HEK293 (cell line): ENCODE data around the gene PLCH2.

Source experiments
- CTCF ChIA-PET: fragments of 350-600 bp; formaldehyde crosslinking; extraction: SDS; loops from one replicate; lab custom pipeline; 2021; ENCODE audit warnings: antibody characterized with exemption; lab: Yijun Ruan, JAX
- POLR2A ChIA-PET: fragments of 300-600 bp; formaldehyde crosslinking; extraction: SDS; loops from one replicate; lab custom pipeline; 2020; ENCODE audit warnings: antibody characterized with exemption, inconsistent platforms; lab: Yijun Ruan, JAX
- H3K27ac ChIP-seq: fragments of 200-500 bp; sonication (Bioruptor generic); 2 replicates; pipeline ENCODE4 v1.5.1; 2014; ENCODE audit warnings: low read depth, low read length, control low read depth, inconsistent platforms; ENCODE audit errors: extremely low read depth
- H3K36me3 ChIP-seq, 2 experiments: fragments of 200-500 bp in 1 of 2; sonication (Bioruptor generic) in 1 of 2; 1 replicate in 1 of 2; 2 replicates in 1 of 2; pipeline ENCODE4 v1.5.1; 2014 to 2017; ENCODE audit warnings: inconsistent platforms in 2 of 2, low read length in 2 of 2; ENCODE audit not compliant: control insufficient read depth in 2 of 2, insufficient read depth in 1 of 2
- H3K4me1 ChIP-seq: fragments of 200-500 bp; sonication (Bioruptor generic); 2 replicates; pipeline ENCODE4 v1.5.1; 2014; ENCODE audit warnings: mild to moderate bottlenecking, low read length, inconsistent platforms; ENCODE audit not compliant: control insufficient read depth, insufficient read depth
- H3K4me3 ChIP-seq: 2 replicates; pipeline ENCODE4 v1.5.1; 2011; ENCODE audit warnings: low read depth, mild to moderate bottlenecking, control low read depth, low read length, moderate library complexity
- H3K9me3 ChIP-seq: fragments of 200-500 bp; sonication (Bioruptor generic); 2 replicates; pipeline ENCODE4 v1.5.1; 2014; ENCODE audit warnings: low read depth, low read length, inconsistent platforms; ENCODE audit not compliant: control insufficient read depth, insufficient read depth
- EGR2 ChIP-seq: fragments of 450-650 bp; formaldehyde crosslinking; IDR thresholded peaks from 2 replicates; pipeline ENCODE4 v1.5.1; 2016; ENCODE audit warnings: low read depth, missing biosample characterization, missing genetic modification characterization
- KLF1 ChIP-seq: fragments of 450-650 bp; formaldehyde crosslinking; IDR thresholded peaks from 2 replicates; pipeline ENCODE4 v1.5.1; 2016; ENCODE audit warnings: missing biosample characterization, missing genetic modification characterization
- MYNN ChIP-seq: fragments of 450-650 bp; formaldehyde crosslinking; IDR thresholded peaks from 2 replicates; pipeline ENCODE4 v1.5.1; 2016; ENCODE audit warnings: missing biosample characterization, missing genetic modification characterization, borderline replicate concordance
- PRDM1 ChIP-seq: fragments of 450-650 bp; formaldehyde crosslinking; IDR thresholded peaks from 2 replicates; pipeline ENCODE4; 2016; ENCODE audit warnings: missing biosample characterization, missing genetic modification characterization
- SCRT1 ChIP-seq: fragments of 450-650 bp; formaldehyde crosslinking; IDR thresholded peaks from 2 replicates; pipeline ENCODE4 v1.5.1; 2016; ENCODE audit warnings: missing biosample characterization, missing genetic modification characterization, borderline replicate concordance
- SCRT2 ChIP-seq: fragments of 450-650 bp; formaldehyde crosslinking; IDR thresholded peaks from 2 replicates; pipeline ENCODE4 v1.5.1; 2016; ENCODE audit warnings: missing biosample characterization, missing genetic modification characterization
- YY1 ChIP-seq: fragments of 450-650 bp; formaldehyde crosslinking; IDR thresholded peaks from 2 replicates; pipeline ENCODE4 v1.5.1; 2018; ENCODE audit warnings: missing biosample characterization, missing genetic modification characterization
- ZFHX2 ChIP-seq: fragments of 450-650 bp; formaldehyde crosslinking; conservative IDR thresholded peaks from 2 replicates; pipeline ENCODE4 v1.5.1; 2016; ENCODE audit warnings: missing biosample characterization, missing genetic modification characterization
- ZFP37 ChIP-seq: fragments of 450-650 bp; formaldehyde crosslinking; IDR thresholded peaks from 2 replicates; pipeline ENCODE4 v1.5.1; 2016; ENCODE audit warnings: missing biosample characterization, missing genetic modification characterization
- ZFP41 ChIP-seq: fragments of 450-650 bp; formaldehyde crosslinking; IDR thresholded peaks from 2 replicates; pipeline ENCODE4 v1.5.1; 2016; ENCODE audit warnings: missing biosample characterization, missing genetic modification characterization, borderline replicate concordance
- ZNF114 ChIP-seq: fragments of 450-650 bp; formaldehyde crosslinking; IDR thresholded peaks from 2 replicates; pipeline ENCODE4 v1.5.0; 2017; ENCODE audit warnings: missing biosample characterization, missing genetic modification characterization
- ZNF133 ChIP-seq: fragments of 450-650 bp; formaldehyde crosslinking; IDR thresholded peaks from 2 replicates; pipeline ENCODE4 v1.5.1; 2016; ENCODE audit warnings: missing biosample characterization, missing genetic modification characterization
- ZNF169 ChIP-seq: fragments of 450-650 bp; formaldehyde crosslinking; IDR thresholded peaks from 2 replicates; pipeline ENCODE4 v1.5.1; 2016; ENCODE audit warnings: missing biosample characterization, missing genetic modification characterization
- ZNF266 ChIP-seq: fragments of 450-650 bp; formaldehyde crosslinking; IDR thresholded peaks from 2 replicates; pipeline ENCODE4 v1.5.1; 2016; ENCODE audit warnings: missing biosample characterization, missing genetic modification characterization, low read depth
- ZNF354C ChIP-seq: fragments of 450-650 bp; formaldehyde crosslinking; IDR thresholded peaks from 2 replicates; pipeline ENCODE4 v1.5.1; 2016; ENCODE audit warnings: missing biosample characterization, missing genetic modification characterization, low read depth, borderline replicate concordance
- ZNF529 ChIP-seq: fragments of 450-650 bp; formaldehyde crosslinking; IDR thresholded peaks from 2 replicates; pipeline ENCODE4 v1.5.1; 2017; ENCODE audit warnings: missing genetic modification characterization, missing biosample characterization; ENCODE audit not compliant: insufficient replicate concordance
- ZNF596 ChIP-seq: fragments of 450-650 bp; IDR thresholded peaks from 2 replicates; pipeline ENCODE4 v1.5.0; 2018; ENCODE audit warnings: missing biosample characterization, mild to moderate bottlenecking, missing genetic modification characterization, moderate library complexity
- ZNF654 ChIP-seq: fragments of 450-650 bp; formaldehyde crosslinking; IDR thresholded peaks from 2 replicates; pipeline ENCODE4 v1.5.1; 2016; ENCODE audit warnings: low read depth, missing biosample characterization, missing genetic modification characterization
- ZNF658 ChIP-seq: fragments of 450-650 bp; formaldehyde crosslinking; IDR thresholded peaks from 2 replicates; pipeline ENCODE4; 2016; ENCODE audit warnings: missing biosample characterization, missing genetic modification characterization
- ZNF791 ChIP-seq: fragments of 450-650 bp; formaldehyde crosslinking; IDR thresholded peaks from 2 replicates; pipeline ENCODE4 v1.5.1; 2016; ENCODE audit warnings: missing biosample characterization, missing genetic modification characterization
- ZNF830 ChIP-seq: fragments of 450-650 bp; IDR thresholded peaks from 2 replicates; pipeline ENCODE4 v1.5.0; 2018; ENCODE audit warnings: missing biosample characterization, missing genetic modification characterization, low read depth, mild to moderate bottlenecking, moderate library complexity
- TF ChIP-seq, protein P1 (sequence below): fragments of 450-650 bp; formaldehyde crosslinking; IDR thresholded peaks from 2 replicates; pipeline ENCODE4 v1.5.1; 2017; ENCODE audit warnings: missing biosample characterization, missing genetic modification characterization
- TF ChIP-seq, protein P2 (sequence below): fragments of 450-650 bp; formaldehyde crosslinking; IDR thresholded peaks from 2 replicates; pipeline ENCODE4 v1.5.0; 2017; ENCODE audit warnings: missing biosample characterization, missing genetic modification characterization, borderline replicate concordance
- TF ChIP-seq, protein P3 (sequence below): fragments of 450-650 bp; formaldehyde crosslinking; IDR thresholded peaks from 2 replicates; pipeline ENCODE4 v1.5.1; 2016; ENCODE audit warnings: missing biosample characterization, missing genetic modification characterization
- TF ChIP-seq, protein P4 (sequence below): fragments of 450-650 bp; IDR thresholded peaks from 2 replicates; pipeline ENCODE4 v1.5.1; 2018; ENCODE audit warnings: missing biosample characterization, missing genetic modification characterization
- TF ChIP-seq, protein P5 (sequence below): fragments of 450-650 bp; formaldehyde crosslinking; IDR thresholded peaks from 2 replicates; pipeline ENCODE4 v1.5.1; 2016; ENCODE audit warnings: missing biosample characterization, missing genetic modification characterization
- TF ChIP-seq, protein P6 (sequence below): fragments of 450-650 bp; formaldehyde crosslinking; IDR thresholded peaks from 2 replicates; pipeline ENCODE4; 2016; ENCODE audit warnings: missing biosample characterization, missing genetic modification characterization

The PLCH2 gene

DNA sequence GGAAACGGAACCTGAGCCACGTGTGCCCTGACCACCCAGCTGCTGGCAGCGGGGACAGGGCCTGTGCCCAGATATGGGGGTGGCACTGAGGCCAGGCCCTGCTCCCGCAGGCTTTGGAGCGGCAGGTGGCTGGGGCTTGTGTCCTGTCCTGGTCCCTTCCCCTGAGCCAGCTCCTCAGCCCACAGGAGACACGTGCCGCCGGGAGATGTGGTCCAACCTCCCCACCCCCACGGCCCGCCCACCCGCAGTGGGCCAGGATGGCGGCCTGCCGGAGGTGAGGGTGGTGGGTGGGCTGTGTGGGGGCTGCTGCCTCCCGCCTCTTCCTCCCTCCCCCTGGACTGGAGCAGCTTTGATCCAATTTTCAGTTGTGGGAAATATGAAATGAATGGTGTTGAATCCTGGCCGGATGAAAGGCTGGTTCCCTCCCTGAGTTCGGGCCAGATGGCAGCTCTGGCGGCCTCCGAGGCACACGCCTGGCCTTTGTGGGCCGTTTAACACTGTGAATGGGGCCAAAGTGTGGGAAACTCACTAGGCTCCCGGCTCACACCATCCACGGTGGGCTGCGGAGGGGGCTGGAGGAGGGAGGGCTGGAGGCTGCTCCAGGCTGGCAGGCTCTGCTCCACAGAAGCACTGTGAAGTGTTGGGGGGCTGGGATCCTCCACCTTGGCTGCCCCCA is 56.5 kb downstream of the PLCH2 start:
- ChIA-PET POLR2A (interaction anchor here (1.0 to 1.1 kb wide), 2 partner anchors 13 to 1157 kb away, joined by 3 to 4 read pairs; partner anchors contain the start of gene AURKAIP1), CTCF (interaction anchor here (0.6 kb wide), 1 partner anchor 149 kb away, joined by 5 read pairs; no protein-coding TSS in a partner anchor)
- Histone ChIP-seq H3K9me3 (no peaks in the 10 kb centered on the region), H3K4me3 (no peak overlapping the region), H3K36me3 (peaks cover 0 to 6% of the 10 kb centered on the region in 2 experiments; a peak in 1 of 3 replicates), H3K4me1 (no peaks in the 10 kb centered on the region), H3K27ac (no peak overlapping the region)
- TF ChIP-seq EGR2 (tag by site-specific recombination) (peak; percentile 82), ZFP41 (tag by site-specific recombination) (no peak), ZNF266 (tag by site-specific recombination) (no peak), ZNF354C (tag by site-specific recombination) (no peak), ZNF133 (tag by site-specific recombination) (no peak), ZNF169 (tag by site-specific recombination) (no peak), ZFHX2 (peak; percentile 78), ZNF658 (tag by site-specific recombination) (no peak), MYNN (tag by site-specific recombination) (no peak), ZNF114 (no peak), ZNF830 (tag by site-specific recombination) (no peak), PRDM1 (tag by site-specific recombination) (no peak), ZNF791 (tag by site-specific recombination) (no peak), YY1 (no peak), ZNF654 (tag by site-specific recombination) (no peak), ZFP37 (no peak), KLF1 (tag by site-specific recombination) (no peak), SCRT2 (tag by site-specific recombination) (peak; percentile 95), ZNF529 (tag by site-specific recombination) (no peak), ZNF596 (no peak), SCRT1 (peak; percentile 75; the same call in 1 of the 2 replicates)
- TF ChIP-seq, protein P1, sequence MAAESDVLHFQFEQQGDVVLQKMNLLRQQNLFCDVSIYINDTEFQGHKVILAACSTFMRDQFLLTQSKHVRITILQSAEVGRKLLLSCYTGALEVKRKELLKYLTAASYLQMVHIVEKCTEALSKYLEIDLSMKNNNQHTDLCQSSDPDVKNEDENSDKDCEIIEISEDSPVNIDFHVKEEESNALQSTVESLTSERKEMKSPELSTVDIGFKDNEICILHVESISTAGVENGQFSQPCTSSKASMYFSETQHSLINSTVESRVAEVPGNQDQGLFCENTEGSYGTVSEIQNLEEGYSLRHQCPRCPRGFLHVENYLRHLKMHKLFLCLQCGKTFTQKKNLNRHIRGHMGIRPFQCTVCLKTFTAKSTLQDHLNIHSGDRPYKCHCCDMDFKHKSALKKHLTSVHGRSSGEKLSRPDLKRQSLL (tag by site-specific recombination) = no peak
- TF ChIP-seq, protein P2, sequence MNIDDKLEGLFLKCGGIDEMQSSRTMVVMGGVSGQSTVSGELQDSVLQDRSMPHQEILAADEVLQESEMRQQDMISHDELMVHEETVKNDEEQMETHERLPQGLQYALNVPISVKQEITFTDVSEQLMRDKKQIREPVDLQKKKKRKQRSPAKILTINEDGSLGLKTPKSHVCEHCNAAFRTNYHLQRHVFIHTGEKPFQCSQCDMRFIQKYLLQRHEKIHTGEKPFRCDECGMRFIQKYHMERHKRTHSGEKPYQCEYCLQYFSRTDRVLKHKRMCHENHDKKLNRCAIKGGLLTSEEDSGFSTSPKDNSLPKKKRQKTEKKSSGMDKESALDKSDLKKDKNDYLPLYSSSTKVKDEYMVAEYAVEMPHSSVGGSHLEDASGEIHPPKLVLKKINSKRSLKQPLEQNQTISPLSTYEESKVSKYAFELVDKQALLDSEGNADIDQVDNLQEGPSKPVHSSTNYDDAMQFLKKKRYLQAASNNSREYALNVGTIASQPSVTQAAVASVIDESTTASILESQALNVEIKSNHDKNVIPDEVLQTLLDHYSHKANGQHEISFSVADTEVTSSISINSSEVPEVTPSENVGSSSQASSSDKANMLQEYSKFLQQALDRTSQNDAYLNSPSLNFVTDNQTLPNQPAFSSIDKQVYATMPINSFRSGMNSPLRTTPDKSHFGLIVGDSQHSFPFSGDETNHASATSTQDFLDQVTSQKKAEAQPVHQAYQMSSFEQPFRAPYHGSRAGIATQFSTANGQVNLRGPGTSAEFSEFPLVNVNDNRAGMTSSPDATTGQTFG (tag by site-specific recombination) = no peak
- TF ChIP-seq, protein P3, sequence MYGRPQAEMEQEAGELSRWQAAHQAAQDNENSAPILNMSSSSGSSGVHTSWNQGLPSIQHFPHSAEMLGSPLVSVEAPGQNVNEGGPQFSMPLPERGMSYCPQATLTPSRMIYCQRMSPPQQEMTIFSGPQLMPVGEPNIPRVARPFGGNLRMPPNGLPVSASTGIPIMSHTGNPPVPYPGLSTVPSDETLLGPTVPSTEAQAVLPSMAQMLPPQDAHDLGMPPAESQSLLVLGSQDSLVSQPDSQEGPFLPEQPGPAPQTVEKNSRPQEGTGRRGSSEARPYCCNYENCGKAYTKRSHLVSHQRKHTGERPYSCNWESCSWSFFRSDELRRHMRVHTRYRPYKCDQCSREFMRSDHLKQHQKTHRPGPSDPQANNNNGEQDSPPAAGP (tag by site-specific recombination) = no peak
- TF ChIP-seq, protein P4, sequence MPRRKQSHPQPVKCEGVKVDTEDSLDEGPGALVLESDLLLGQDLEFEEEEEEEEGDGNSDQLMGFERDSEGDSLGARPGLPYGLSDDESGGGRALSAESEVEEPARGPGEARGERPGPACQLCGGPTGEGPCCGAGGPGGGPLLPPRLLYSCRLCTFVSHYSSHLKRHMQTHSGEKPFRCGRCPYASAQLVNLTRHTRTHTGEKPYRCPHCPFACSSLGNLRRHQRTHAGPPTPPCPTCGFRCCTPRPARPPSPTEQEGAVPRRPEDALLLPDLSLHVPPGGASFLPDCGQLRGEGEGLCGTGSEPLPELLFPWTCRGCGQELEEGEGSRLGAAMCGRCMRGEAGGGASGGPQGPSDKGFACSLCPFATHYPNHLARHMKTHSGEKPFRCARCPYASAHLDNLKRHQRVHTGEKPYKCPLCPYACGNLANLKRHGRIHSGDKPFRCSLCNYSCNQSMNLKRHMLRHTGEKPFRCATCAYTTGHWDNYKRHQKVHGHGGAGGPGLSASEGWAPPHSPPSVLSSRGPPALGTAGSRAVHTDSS = no peak
- TF ChIP-seq, protein P5, sequence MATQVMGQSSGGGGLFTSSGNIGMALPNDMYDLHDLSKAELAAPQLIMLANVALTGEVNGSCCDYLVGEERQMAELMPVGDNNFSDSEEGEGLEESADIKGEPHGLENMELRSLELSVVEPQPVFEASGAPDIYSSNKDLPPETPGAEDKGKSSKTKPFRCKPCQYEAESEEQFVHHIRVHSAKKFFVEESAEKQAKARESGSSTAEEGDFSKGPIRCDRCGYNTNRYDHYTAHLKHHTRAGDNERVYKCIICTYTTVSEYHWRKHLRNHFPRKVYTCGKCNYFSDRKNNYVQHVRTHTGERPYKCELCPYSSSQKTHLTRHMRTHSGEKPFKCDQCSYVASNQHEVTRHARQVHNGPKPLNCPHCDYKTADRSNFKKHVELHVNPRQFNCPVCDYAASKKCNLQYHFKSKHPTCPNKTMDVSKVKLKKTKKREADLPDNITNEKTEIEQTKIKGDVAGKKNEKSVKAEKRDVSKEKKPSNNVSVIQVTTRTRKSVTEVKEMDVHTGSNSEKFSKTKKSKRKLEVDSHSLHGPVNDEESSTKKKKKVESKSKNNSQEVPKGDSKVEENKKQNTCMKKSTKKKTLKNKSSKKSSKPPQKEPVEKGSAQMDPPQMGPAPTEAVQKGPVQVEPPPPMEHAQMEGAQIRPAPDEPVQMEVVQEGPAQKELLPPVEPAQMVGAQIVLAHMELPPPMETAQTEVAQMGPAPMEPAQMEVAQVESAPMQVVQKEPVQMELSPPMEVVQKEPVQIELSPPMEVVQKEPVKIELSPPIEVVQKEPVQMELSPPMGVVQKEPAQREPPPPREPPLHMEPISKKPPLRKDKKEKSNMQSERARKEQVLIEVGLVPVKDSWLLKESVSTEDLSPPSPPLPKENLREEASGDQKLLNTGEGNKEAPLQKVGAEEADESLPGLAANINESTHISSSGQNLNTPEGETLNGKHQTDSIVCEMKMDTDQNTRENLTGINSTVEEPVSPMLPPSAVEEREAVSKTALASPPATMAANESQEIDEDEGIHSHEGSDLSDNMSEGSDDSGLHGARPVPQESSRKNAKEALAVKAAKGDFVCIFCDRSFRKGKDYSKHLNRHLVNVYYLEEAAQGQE (tag by site-specific recombination) = no peak
- TF ChIP-seq, protein P6, sequence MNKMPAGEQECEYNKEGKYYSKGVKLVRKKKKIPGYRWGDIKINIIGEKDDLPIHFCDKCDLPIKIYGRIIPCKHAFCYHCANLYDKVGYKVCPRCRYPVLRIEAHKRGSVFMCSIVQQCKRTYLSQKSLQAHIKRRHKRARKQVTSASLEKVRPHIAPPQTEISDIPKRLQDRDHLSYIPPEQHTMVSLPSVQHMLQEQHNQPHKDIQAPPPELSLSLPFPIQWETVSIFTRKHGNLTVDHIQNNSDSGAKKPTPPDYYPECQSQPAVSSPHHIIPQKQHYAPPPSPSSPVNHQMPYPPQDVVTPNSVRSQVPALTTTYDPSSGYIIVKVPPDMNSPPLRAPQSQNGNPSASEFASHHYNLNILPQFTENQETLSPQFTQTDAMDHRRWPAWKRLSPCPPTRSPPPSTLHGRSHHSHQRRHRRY (tag by site-specific recombination) = no peak
